ENCODE data around the gene CAPZA1.

Gene CAPZA1

DNA sequence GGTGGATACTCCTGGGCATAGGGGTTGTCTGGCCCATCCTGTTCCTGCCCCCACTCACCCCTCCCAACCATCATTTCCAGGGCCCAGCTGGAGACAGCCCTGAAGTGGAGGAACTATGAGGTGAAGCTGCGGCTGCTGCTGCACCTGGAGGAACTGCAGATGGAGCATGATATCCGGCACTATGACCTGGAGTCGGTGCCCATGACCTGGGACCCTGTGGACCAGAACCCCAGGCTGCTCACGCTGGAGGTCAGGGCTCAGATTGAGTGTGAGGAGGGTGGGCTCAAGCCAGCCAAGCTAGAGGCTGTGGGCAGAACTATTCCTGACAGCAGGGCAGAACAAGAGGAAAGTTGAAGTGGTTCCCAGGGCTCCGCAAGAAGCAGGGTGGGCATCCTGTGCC lies 73.0 kb downstream of the CAPZA1 start:
- TF ChIP-seq MYC (IDR thresholded peaks at IDR 0.05; ENCODE audit: low read depth, low read length) (no peak), POLR2A (IDR thresholded peaks at IDR 0.05; ENCODE audit: extremely low read depth, insufficient read length) (no peak)
- TF ChIP-seq, protein P1, sequence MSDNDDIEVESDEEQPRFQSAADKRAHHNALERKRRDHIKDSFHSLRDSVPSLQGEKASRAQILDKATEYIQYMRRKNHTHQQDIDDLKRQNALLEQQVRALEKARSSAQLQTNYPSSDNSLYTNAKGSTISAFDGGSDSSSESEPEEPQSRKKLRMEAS (IDR thresholded peaks at IDR 0.05; ENCODE audit: low read depth, low read length), result no peak
- TF ChIP-seq, protein P2, sequence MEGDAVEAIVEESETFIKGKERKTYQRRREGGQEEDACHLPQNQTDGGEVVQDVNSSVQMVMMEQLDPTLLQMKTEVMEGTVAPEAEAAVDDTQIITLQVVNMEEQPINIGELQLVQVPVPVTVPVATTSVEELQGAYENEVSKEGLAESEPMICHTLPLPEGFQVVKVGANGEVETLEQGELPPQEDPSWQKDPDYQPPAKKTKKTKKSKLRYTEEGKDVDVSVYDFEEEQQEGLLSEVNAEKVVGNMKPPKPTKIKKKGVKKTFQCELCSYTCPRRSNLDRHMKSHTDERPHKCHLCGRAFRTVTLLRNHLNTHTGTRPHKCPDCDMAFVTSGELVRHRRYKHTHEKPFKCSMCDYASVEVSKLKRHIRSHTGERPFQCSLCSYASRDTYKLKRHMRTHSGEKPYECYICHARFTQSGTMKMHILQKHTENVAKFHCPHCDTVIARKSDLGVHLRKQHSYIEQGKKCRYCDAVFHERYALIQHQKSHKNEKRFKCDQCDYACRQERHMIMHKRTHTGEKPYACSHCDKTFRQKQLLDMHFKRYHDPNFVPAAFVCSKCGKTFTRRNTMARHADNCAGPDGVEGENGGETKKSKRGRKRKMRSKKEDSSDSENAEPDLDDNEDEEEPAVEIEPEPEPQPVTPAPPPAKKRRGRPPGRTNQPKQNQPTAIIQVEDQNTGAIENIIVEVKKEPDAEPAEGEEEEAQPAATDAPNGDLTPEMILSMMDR (IDR thresholded peaks at IDR 0.05; ENCODE audit: low read depth, low read length), result no peak
- DNase-seq (ENCODE audit: low read depth), result no peak
- H3K4me3 ChIP-seq (ENCODE audit: low read depth, low read length), result no peak overlapping the region

DNA sequence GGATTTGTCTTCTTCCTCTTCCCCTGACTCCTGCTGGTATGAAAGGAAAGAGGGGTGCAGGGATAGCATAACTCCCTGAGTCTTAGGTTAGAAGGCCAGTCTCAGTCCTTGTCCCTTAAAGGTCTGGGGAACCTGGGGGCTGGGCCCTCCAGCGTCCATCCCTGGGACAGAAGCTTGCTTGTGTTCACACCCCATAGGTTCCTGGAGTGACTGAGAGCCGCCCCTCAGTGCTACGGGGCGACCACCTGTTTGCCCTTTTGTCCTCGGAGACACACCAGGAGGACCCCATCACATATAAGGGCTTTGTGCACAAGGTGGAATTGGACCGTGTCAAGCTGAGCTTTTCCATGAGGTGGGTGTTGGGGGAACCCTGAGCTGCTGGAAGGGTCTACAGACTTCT lies 74.2 kb downstream of the CAPZA1 start:
- TF ChIP-seq, protein P2 (IDR thresholded peaks at IDR 0.05; ENCODE audit: low read depth, low read length), result no peak
- TF ChIP-seq, protein P1 (IDR thresholded peaks at IDR 0.05; ENCODE audit: low read depth, low read length), result no peak
- TF ChIP-seq MYC (IDR thresholded peaks at IDR 0.05; ENCODE audit: low read depth, low read length) (no peak), POLR2A (IDR thresholded peaks at IDR 0.05; ENCODE audit: extremely low read depth, insufficient read length) (no peak)
- no peak overlapping the region for H3K4me3 ChIP-seq (ENCODE audit: low read depth, low read length)
- DNase-seq (ENCODE audit: low read depth), result no peak

DNA sequence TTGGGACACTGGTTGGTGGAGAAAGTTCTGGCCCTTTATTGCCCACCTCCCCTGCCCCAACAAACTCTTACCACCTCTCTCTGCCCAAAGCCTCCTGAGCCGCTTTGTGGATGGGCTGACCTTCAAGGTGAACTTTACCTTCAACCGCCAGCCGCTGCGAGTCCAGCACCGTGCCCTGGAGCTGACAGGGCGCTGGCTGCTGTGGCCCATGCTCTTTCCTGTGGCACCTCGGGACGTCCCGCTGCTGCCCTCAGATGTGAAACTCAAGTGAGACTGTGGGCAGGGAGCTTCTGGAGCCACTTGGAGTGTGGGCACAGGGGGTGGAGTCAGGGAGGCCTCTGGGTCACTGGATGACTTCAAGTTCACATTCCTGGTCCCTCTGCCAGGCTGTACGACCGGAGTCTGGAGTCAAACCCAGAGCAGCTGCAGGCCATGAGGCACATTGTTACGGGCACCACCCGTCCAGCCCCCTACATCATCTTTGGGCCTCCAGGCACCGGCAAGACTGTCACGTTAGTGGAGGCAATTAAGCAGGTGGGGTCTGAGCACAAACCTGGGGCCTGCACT lies 74.8 kb downstream of the CAPZA1 start:
- DNase-seq (ENCODE audit: low read depth), result no peak
- TF ChIP-seq, protein P2 (IDR thresholded peaks at IDR 0.05; ENCODE audit: low read depth, low read length), result no peak
- TF ChIP-seq POLR2A (IDR thresholded peaks at IDR 0.05; ENCODE audit: extremely low read depth, insufficient read length), result no peak
- TF ChIP-seq, protein P1 (IDR thresholded peaks at IDR 0.05; ENCODE audit: low read depth, low read length), result no peak
- no peak overlapping the region for H3K4me3 ChIP-seq (ENCODE audit: low read depth, low read length)

DNA sequence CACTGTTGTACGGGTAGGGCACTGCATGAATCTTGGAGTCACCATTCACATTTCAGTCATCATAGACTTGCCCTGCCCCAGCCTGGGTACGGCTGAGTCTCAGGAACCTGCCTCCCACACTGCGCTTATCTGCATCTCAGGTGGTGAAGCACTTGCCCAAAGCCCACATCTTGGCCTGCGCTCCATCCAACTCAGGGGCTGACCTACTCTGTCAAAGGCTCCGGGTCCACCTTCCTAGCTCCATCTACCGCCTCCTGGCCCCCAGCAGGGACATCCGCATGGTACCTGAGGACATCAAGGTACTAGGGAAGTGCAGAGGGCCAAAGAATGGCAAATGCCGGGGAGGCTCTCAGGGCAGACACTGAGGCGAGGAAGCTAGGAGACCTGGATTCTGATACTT lies 75.6 kb downstream of the CAPZA1 start:
- H3K4me3 ChIP-seq (ENCODE audit: low read depth, low read length), result no peak overlapping the region
- TF ChIP-seq MYC (IDR thresholded peaks at IDR 0.05; ENCODE audit: low read depth, low read length), result no peak
- TF ChIP-seq, protein P1 (IDR thresholded peaks at IDR 0.05; ENCODE audit: low read depth, low read length), result no peak
- no peak for TF ChIP-seq POLR2A (IDR thresholded peaks at IDR 0.05; ENCODE audit: extremely low read depth, insufficient read length)
- TF ChIP-seq, protein P2 (IDR thresholded peaks at IDR 0.05; ENCODE audit: low read depth, low read length), result no peak
- no peak for DNase-seq (ENCODE audit: low read depth)

DNA sequence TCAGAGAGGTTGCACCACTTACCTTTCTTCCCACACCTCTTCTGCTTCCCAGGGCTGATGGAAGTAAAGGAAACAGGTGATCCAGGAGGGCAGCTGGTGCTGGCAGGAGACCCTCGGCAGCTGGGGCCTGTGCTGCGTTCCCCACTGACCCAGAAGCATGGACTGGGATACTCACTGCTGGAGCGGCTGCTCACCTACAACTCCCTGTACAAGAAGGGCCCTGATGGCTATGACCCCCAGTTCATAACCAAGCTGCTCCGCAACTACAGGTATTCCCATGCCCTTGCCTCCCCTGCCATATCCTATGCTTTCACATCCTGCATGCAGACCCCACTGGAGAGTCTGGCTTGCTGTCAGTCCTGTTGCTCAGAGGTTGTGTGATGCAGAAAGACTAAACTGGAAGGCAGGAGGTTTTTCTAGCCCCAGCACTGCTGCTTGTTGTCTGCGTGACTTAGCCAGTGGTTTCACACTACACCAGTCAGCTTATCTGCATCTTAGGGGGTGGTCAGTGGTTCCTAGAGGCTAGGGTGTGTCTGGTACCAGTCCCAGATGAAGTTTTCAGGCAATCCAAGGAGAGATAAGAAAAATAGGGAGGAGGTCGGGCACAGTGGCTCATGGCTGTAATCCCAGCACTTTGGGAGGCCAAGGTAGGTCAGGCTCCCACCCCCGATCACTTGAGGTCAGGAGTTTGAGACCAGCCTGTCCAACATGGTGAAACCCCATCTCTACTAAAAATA lies 77.1 kb downstream of the CAPZA1 start:
- DNase-seq (ENCODE audit: low read depth), result no peak
- H3K4me3 ChIP-seq (ENCODE audit: low read depth, low read length), result no peak overlapping the region
- TF ChIP-seq, protein P2 (IDR thresholded peaks at IDR 0.05; ENCODE audit: low read depth, low read length), result no peak
- TF ChIP-seq, protein P1 (IDR thresholded peaks at IDR 0.05; ENCODE audit: low read depth, low read length), result no peak
- TF ChIP-seq POLR2A (IDR thresholded peaks at IDR 0.05; ENCODE audit: extremely low read depth, insufficient read length), result no peak
- no peak for TF ChIP-seq MYC (IDR thresholded peaks at IDR 0.05; ENCODE audit: low read depth, low read length)
